Common myeloid progenitor, CD34-positive (primary cell): Measurements from ENCODE around the gene KRTAP4-8. TPM values are rescaled to one million over a fixed set of nuclear protein-coding genes. Genes with fewer than 3 reads are reported as not detected.
"Not testable (repeated sequence)": the region's sequence is repeated elsewhere in the genome, so short reads cannot be mapped to it uniquely, and the experiment has no call there.

Experiments used
- CTCF ChIA-PET: fragments of 350-600 bp; sonication (Branson Sonifier 250); formaldehyde crosslinking; loops from one replicate; lab custom pipeline; 2021; ENCODE audit warnings: antibody characterized with exemption; lab: Charles Lee
- POLR2A ChIA-PET: fragments of 350-600 bp; sonication (Branson Sonifier 250); formaldehyde crosslinking; loops from one replicate; lab custom pipeline; 2021; ENCODE audit warnings: antibody characterized with exemption; lab: Charles Lee
- DNase-seq, 3 donors: peaks; one replicate each; pipeline versions ENCODE4 v3.0.0 to v3.0.0-alpha.2; 2013
- H3K27ac ChIP-seq, 2 experiments: 1 replicate in 1 of 2; 2 replicates in 1 of 2; pipeline ENCODE4 v1.7.0; 2013; ENCODE audit warnings: inconsistent platforms in 2 of 2, low read length in 2 of 2, mild to moderate bottlenecking in 2 of 2, low read depth in 1 of 2, moderate library complexity in 1 of 2; ENCODE audit not compliant: severe bottlenecking in 2 of 2, insufficient read depth in 1 of 2, poor library complexity in 1 of 2
- H3K27me3 ChIP-seq, 5 experiments: replicated peaks in 2 of 5; 1 replicate in 3 of 5; 2 replicates in 2 of 5; pipeline versions ENCODE4 v1.6.1 to v1.7.0; 2013; ENCODE audit warnings: low read length in 4 of 5, mild to moderate bottlenecking in 2 of 5, moderate library complexity in 2 of 5, inconsistent platforms in 1 of 5; ENCODE audit not compliant: insufficient read depth in 5 of 5, control insufficient read depth in 4 of 5
- H3K36me3 ChIP-seq, 4 experiments: 1 replicate in 2 of 4; 2 replicates in 2 of 4; pipeline versions ENCODE4 v1.6.1 to v1.7.0; 2013; ENCODE audit warnings: low read length in 3 of 4, control low read depth in 1 of 4, mild to moderate bottlenecking in 1 of 4; ENCODE audit not compliant: control insufficient read depth in 4 of 4, insufficient read depth in 4 of 4
- H3K4me1 ChIP-seq, 4 experiments: 1 replicate in 3 of 4; 2 replicates in 1 of 4; pipeline versions ENCODE4 v1.6.1 to v1.7.1; 2013; ENCODE audit warnings: low read length in 3 of 4, mild to moderate bottlenecking in 3 of 4, control low read depth in 1 of 4, inconsistent platforms in 1 of 4, moderate library complexity in 1 of 4; ENCODE audit not compliant: control insufficient read depth in 4 of 4, insufficient read depth in 4 of 4; ENCODE audit errors: control extremely low read depth in 1 of 4
- H3K4me3 ChIP-seq, 7 experiments: 1 replicate in 4 of 7; 2 replicates in 3 of 7; pipeline versions ENCODE4 v1.5.1 to v1.7.0; 2013; ENCODE audit warnings: mild to moderate bottlenecking in 7 of 7, low read length in 6 of 7, moderate library complexity in 6 of 7, inconsistent platforms in 2 of 7, low read depth in 2 of 7, control low read depth in 1 of 7; ENCODE audit not compliant: insufficient read depth in 4 of 7, control insufficient read depth in 1 of 7; ENCODE audit errors: extremely low read depth in 1 of 7
- H3K9me3 ChIP-seq, 5 experiments: 1 replicate in 4 of 5; 2 replicates in 1 of 5; pipeline versions ENCODE4 v1.6.1 to v1.7.1; 2013; ENCODE audit warnings: low read length in 4 of 5, mild to moderate bottlenecking in 2 of 5, inconsistent platforms in 1 of 5, low read depth in 1 of 5, moderate library complexity in 1 of 5; ENCODE audit not compliant: control insufficient read depth in 4 of 5, insufficient read depth in 2 of 5; ENCODE audit errors: control extremely low read depth in 1 of 5
- WGBS: methylation state at CpG from one replicate; pipeline ENCODE4 v1.1.5; 2013; ENCODE audit not compliant: insufficient coverage; 5-methylcytosine and 5-hydroxymethylcytosine counted together
- polyA plus RNA-seq: library from polyadenylated mRNA; unstranded; fragments of 120-200 nt; gene quantifications from one replicate; pipeline ENCODE4 v1.2.1, GENCODE V29; 2013

KRTAP4-8 gene
- polyA plus RNA-seq: not detected

DNA sequence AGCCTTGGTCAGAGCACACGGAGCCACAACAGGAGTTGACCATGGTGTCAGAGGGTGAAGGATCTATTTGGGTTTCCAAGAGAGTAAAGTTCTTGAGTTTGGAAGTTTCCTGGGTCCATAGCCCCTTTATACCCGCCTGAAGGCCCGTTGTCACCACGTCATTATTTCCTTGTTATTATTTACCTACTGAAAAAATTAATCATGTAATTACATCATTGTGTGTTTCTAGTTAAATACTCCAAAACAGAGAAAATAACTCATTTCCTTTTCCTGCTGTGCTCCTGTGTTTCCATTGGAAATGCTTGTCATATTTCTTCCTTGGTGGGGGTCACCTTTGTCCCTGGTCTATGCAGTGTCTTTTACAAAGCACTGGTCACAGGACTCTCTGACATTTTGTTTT lies at the start of gene KRTAP4-8:
Gene KRTAP4-8 (minus strand): TSS at position 101 of the 400 bp plus-strand sequence. CDS start 58 bp downstream, at position 43.
- WGBS: 100% methylated on average over 1 of the region's 4 CpGs
- CTCF ChIA-PET: no interaction called here
- H3K27me3 ChIP-seq: no peaks in the 10 kb centered on the region
- peaks cover 0 to 8% (median 3%) of the 10 kb centered on the region in 4 experiments for H3K4me1 ChIP-seq
- H3K4me3 ChIP-seq: no peak within 1 kb of the TSS
- DNase-seq: no peak
- POLR2A ChIA-PET: no interaction called here
- no peak within 1 kb of the TSS for H3K27ac ChIP-seq
- H3K9me3 ChIP-seq: peaks cover 0 to 4% (median 3%) of the 10 kb centered on the region in 5 experiments
- no peaks in the 10 kb centered on the region for H3K36me3 ChIP-seq

DNA sequence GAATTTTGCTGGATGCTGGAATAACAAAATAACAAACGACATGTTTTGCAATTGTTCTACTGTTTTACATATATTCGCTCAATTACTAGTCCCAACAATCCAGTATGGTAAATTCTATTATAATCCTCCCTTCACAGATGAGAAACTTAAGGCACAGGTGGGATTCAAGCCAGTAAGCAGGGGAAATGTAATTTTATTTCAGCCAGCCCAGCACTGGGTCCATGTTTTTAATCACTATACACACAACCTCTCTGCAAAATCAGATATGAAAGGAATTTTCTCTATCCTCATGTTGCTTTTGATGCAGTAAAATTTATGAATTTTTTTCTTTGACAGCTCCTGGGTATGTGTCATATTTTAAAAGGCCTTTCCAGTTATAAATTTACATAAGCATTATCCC lies 47.3 kb upstream of the KRTAP4-8 start:
- Histone ChIP-seq H3K4me1 (no peaks in the 10 kb centered on the region), H3K36me3 (no peaks in the 10 kb centered on the region), H3K4me3 (no peak overlapping the region), H3K27ac (no peak overlapping the region), H3K9me3 (peaks cover 1 to 26% (median 4%) of the 10 kb centered on the region in 5 experiments), H3K27me3 (peaks cover 0 to 2% (median 0%) of the 10 kb centered on the region in 5 experiments)
- DNase-seq: no peak
- WGBS: no CpG with 5 or more reads among the region's 2 CpGs
- ChIA-PET POLR2A (no interaction called here), CTCF (no interaction called here)

- no peak overlapping the region for H3K4me3 ChIP-seq
- no CpG with 5 or more reads among the region's 1 CpG for WGBS
- ChIA-PET POLR2A (no interaction called here), CTCF (no interaction called here)
- H3K4me1 ChIP-seq: no peaks in the 10 kb centered on the region
- no peak overlapping the region for H3K27ac ChIP-seq
- H3K27me3 ChIP-seq: no peaks in the 10 kb centered on the region
- DNase-seq: no peak
- H3K36me3 ChIP-seq: no peaks in the 10 kb centered on the region
- peaks cover 4 to 31% (median 5%) of the 10 kb centered on the region in 5 experiments for H3K9me3 ChIP-seq
These were observed 46.9 kb upstream of the KRTAP4-8 start for GRCh38 chr17:41144846-41145245.

- POLR2A ChIA-PET: no interaction called here
- no peak overlapping the region for H3K27ac ChIP-seq
- no peaks in the 10 kb centered on the region for H3K4me1 ChIP-seq
- H3K4me3 ChIP-seq: no peak overlapping the region
- CTCF ChIA-PET: interaction anchor here (0.9 kb wide), 1 partner anchor 9 kb away, joined by 3 read pairs; no protein-coding TSS in a partner anchor
- H3K36me3 ChIP-seq: no peaks in the 10 kb centered on the region
- peaks cover 4 to 41% (median 11%) of the 10 kb centered on the region in 5 experiments for H3K9me3 ChIP-seq
- no peak for DNase-seq
- H3K27me3 ChIP-seq: no peaks in the 10 kb centered on the region
These were observed 43.4 kb upstream of the KRTAP4-8 start for GRCh38 chr17:41141361-41141760.

GRCh38 chr17:41140360-41141131 lies 42.6 kb upstream of the KRTAP4-8 start, which contains the start of gene KRTAP4-6:
TSS of gene KRTAP4-6 (minus strand) at chr17:41140544. CDS start at chr17:41140487, 57 bp downstream.
- Histone ChIP-seq H3K9me3 (peaks cover 4 to 41% (median 11%) of the 10 kb centered on the region in 5 experiments), H3K4me1 (no peaks in the 10 kb centered on the region), H3K27me3 (no peaks in the 10 kb centered on the region), H3K36me3 (no peaks in the 10 kb centered on the region), H3K27ac (no peak within 1 kb of the TSS), H3K4me3 (no peak within 1 kb of the TSS)
- peak in 1 of 3 donors; percentile 20 for DNase-seq
- WGBS: 100% methylated on average over 4 of the region's 6 CpGs
- ChIA-PET POLR2A (interaction anchor here (0.6 kb wide), 1 partner anchor 163 kb away, joined by 4 read pairs; no protein-coding TSS in a partner anchor), CTCF (interaction anchor here (0.9 kb wide), 1 partner anchor 10 kb away, joined by 3 read pairs; no protein-coding TSS in a partner anchor)

GRCh38 chr17:41139865-41140264 lies 41.9 kb upstream of the KRTAP4-8 start:
- H3K27ac ChIP-seq, POLR2A ChIA-PET, CTCF ChIA-PET, H3K36me3 ChIP-seq, H3K4me3 ChIP-seq, H3K4me1 ChIP-seq, H3K27me3 ChIP-seq, DNase-seq: not testable (repeated sequence)
- peaks cover 4 to 41% (median 11%) of the 10 kb centered on the region in 5 experiments for H3K9me3 ChIP-seq
- 92% methylated on average over 12 of the region's 12 CpGs for WGBS
